Neural cell (in vitro differentiated cells): ENCODE results near the gene AGBL1.

ENCODE experiments used
- EZH2 ChIP-seq: fragments of 200-600, 300-800 bp; shearing (Covaris generic), sonication (generic); IDR thresholded peaks from 2 replicates; pipeline ENCODE4 v1.6.1; 2014; ENCODE audit warnings: antibody characterized with exemption, low read length, borderline replicate concordance, mild to moderate bottlenecking; ENCODE audit not compliant: insufficient read depth, poor library complexity, severe bottlenecking
- POLR2AphosphoS5 ChIP-seq: IDR thresholded peaks from 2 replicates; pipeline ENCODE4 v1.6.1; 2012
- RAD21 ChIP-seq: fragments of 450-650 bp; conservative IDR thresholded peaks from 2 replicates; pipeline ENCODE4 v1.6.1; 2014; ENCODE audit warnings: antibody characterized with exemption, mild to moderate bottlenecking, moderate library complexity
- TAF1 ChIP-seq: IDR thresholded peaks from 2 replicates; pipeline ENCODE4 v1.6.1; 2012; ENCODE audit warnings: low read depth
- TF ChIP-seq, protein P1 (sequence below): fragments of 450-650 bp; IDR thresholded peaks from 2 replicates; pipeline ENCODE4 v1.5.1; 2014; ENCODE audit warnings: antibody characterized with exemption, mild to moderate bottlenecking, moderate library complexity; ENCODE audit not compliant: poor library complexity, severe bottlenecking

GRCh38 chr15:86700864-86701610 is 621.4 kb downstream of the AGBL1 start:
- TF ChIP-seq, protein P1, sequence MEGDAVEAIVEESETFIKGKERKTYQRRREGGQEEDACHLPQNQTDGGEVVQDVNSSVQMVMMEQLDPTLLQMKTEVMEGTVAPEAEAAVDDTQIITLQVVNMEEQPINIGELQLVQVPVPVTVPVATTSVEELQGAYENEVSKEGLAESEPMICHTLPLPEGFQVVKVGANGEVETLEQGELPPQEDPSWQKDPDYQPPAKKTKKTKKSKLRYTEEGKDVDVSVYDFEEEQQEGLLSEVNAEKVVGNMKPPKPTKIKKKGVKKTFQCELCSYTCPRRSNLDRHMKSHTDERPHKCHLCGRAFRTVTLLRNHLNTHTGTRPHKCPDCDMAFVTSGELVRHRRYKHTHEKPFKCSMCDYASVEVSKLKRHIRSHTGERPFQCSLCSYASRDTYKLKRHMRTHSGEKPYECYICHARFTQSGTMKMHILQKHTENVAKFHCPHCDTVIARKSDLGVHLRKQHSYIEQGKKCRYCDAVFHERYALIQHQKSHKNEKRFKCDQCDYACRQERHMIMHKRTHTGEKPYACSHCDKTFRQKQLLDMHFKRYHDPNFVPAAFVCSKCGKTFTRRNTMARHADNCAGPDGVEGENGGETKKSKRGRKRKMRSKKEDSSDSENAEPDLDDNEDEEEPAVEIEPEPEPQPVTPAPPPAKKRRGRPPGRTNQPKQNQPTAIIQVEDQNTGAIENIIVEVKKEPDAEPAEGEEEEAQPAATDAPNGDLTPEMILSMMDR: no peak
- TF ChIP-seq POLR2AphosphoS5 (no peak), RAD21 (no peak), EZH2 (no peak), TAF1 (no peak)
